SW 1271 (cell line): Measurements from ENCODE around the gene MPC1.
"Not testable (repeated sequence)": the region's sequence is repeated elsewhere in the genome, so short reads cannot be mapped to it uniquely, and the experiment has no call there.

Experiments
- DNase-seq, 2 experiments: peaks; one replicate each; lab custom pipeline; 2025; lab: John Stamatoyannopoulos, UW

MPC1 gene

GRCh38 chr6:166381381-166381732 lies 1.4 kb downstream of the MPC1 start:
- no peak for DNase-seq

- no peak for DNase-seq
These were observed 2.9 kb downstream of the MPC1 start for GRCh38 chr6:166379800-166380199.

- no peak for DNase-seq
These were observed 3.6 kb downstream of the MPC1 start for GRCh38 chr6:166379103-166379586.

GRCh38 chr6:166377721-166378120 lies 5.0 kb downstream of the MPC1 start:
- DNase-seq, result no peak

- DNase-seq, result no peak
These were observed 7.7 kb downstream of the MPC1 start for GRCh38 chr6:166375013-166375412.

GRCh38 chr6:166370489-166370888 lies 12.3 kb downstream of the MPC1 start:
- no peak for DNase-seq

GRCh38 chr6:166369782-166370181 lies 13.0 kb downstream of the MPC1 start:
- DNase-seq, result no peak

- DNase-seq, result no peak
These were observed 15.8 kb downstream of the MPC1 start for GRCh38 chr6:166366921-166367320.

GRCh38 chr6:166365806-166366205 lies 16.9 kb downstream of the MPC1 start:
- DNase-seq, result no peak

- no peak for DNase-seq
These were observed 17.5 kb downstream of the MPC1 start for GRCh38 chr6:166365221-166365620.

GRCh38 chr6:166364456-166364855 lies 18.3 kb downstream of the MPC1 start:
- no peak for DNase-seq

GRCh38 chr6:166362427-166362826 lies 20.3 kb downstream of the MPC1 start:
- not testable (repeated sequence) for DNase-seq

GRCh38 chr6:166361077-166361429 lies 21.7 kb downstream of the MPC1 start:
- no peak for DNase-seq

GRCh38 chr6:166360243-166361076 lies 22.3 kb downstream of the MPC1 start:
- DNase-seq, result no peak

- DNase-seq, result no peak
These were observed 27.2 kb downstream of the MPC1 start for GRCh38 chr6:166355552-166355951.

GRCh38 chr6:166354965-166355364 lies 27.8 kb downstream of the MPC1 start:
- no peak for DNase-seq

GRCh38 chr6:166354143-166354542 lies 28.6 kb downstream of the MPC1 start:
- DNase-seq, result no peak

- no peak for DNase-seq
These were observed 29.2 kb downstream of the MPC1 start for GRCh38 chr6:166353507-166353906.

GRCh38 chr6:166352923-166353322 lies 29.8 kb downstream of the MPC1 start:
- DNase-seq, result no peak

- DNase-seq, result no peak
These were observed 30.9 kb downstream of the MPC1 start for GRCh38 chr6:166351715-166352285.

GRCh38 chr6:166348305-166348949 lies 34.3 kb downstream of the MPC1 start:
- DNase-seq, result no peak

- DNase-seq, result no peak
These were observed 35.8 kb downstream of the MPC1 start for GRCh38 chr6:166346965-166347364.

GRCh38 chr6:166346449-166346848 lies 36.3 kb downstream of the MPC1 start:
- DNase-seq, result no peak
